VCaP (cell line): ENCODE data around the gene RGS10.
"Not testable (repeated sequence)": the region's sequence is repeated elsewhere in the genome, so short reads cannot be mapped to it uniquely, and the experiment has no call there.

Experiments used
- H3K27ac ChIP-seq: fragments of 450-650 bp; 2 replicates; pipeline ENCODE4 v1.5.1; 2017
- CTCF ChIP-seq: fragments of 450-650 bp; conservative IDR thresholded peaks from 2 replicates; pipeline ENCODE4 v1.5.1; 2017; ENCODE audit warnings: mild to moderate bottlenecking, moderate library complexity

Gene RGS10

GRCh38 chr10:119465085-119465484 is 77.4 kb downstream of the RGS10 start:
- no peak overlapping the region for H3K27ac ChIP-seq
- no peak for TF ChIP-seq CTCF

- H3K27ac ChIP-seq, result not testable (repeated sequence)
These were observed 79.3 kb downstream of the RGS10 start for GRCh38 chr10:119463195-119463594.

GRCh38 chr10:119462773-119463172 is 79.7 kb downstream of the RGS10 start:
- no peak overlapping the region for H3K27ac ChIP-seq
- no peak for TF ChIP-seq CTCF

GRCh38 chr10:119461923-119462322 is 80.6 kb downstream of the RGS10 start:
- TF ChIP-seq CTCF, result no peak
- no peak overlapping the region for H3K27ac ChIP-seq

- TF ChIP-seq CTCF, result no peak
- H3K27ac ChIP-seq, result no peak overlapping the region
These were observed 81.1 kb downstream of the RGS10 start for GRCh38 chr10:119461380-119461779.

- H3K27ac ChIP-seq, result no peak overlapping the region
- no peak for TF ChIP-seq CTCF
These were observed 81.9 kb downstream of the RGS10 start for GRCh38 chr10:119460369-119461195.

GRCh38 chr10:119459681-119460340 is 82.7 kb downstream of the RGS10 start:
- H3K27ac ChIP-seq, result no peak overlapping the region

More at GRCh38 chr10:119459681-119460340, 82.7 kb downstream of the RGS10 start:
- TF ChIP-seq CTCF, result no peak
